ENCODE results near the gene RPLP1. TPM values are rescaled to one million over a fixed set of nuclear protein-coding genes. Genes with fewer than 3 reads are reported as not detected.

Gene RPLP1
- total RNA-seq, 1 donor from 2014 or later = 1,734 TPM

GRCh38 chr15:69467636-69468035, 15.0 kb downstream of the RPLP1 start:
- intact Hi-C loops (cut with micrococcal nuclease) = loop anchor here (1.0 to 5.0 kb wide), 5 partner anchors 15 to 1205 kb away; partner anchors contain the start of genes RPLP1 and TLE3

DNA sequence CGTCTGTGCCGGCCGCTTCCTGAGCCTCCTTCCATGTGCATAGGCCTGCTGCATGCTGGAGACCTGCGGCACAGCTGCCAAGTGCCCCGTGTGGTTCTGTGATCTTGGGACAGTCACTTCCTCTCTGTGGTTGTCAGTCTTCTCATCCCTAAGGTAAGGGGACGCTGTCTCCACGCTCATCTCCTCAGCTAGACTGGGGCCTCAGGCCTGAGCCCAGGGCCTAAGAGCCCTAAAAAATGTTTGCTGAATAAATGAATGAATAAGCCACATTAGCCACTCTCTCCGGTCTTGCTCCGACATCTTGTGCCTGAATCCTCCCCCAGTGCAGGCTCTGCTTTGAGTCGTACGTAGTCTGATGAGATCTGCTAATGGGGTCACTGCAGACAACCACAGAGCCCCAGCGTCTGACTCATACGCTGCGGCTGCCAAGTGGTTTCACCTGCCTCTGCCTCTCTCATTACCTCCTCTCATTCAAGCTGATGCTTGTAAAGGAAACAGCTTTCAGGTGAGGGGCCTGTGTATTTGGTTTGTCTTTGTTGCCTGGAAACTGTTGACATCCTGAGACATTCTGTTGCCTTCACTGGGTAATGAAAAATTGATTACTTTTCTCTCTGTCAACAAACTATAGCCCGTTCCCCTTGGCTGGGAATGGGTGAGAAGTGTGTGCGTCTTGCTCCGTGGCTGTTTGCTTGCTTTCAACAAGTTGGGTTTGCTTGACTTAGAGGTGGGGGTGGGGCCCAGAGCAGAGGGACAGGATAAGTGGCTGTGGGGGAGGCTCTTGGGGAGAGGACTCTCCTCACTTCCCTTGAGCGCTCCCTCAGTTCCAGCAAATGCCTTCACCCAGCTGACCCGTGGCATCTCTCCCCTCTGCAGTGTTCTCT, 15.9 kb downstream of the RPLP1 start:
- intact Hi-C loops (cut with micrococcal nuclease) = loop anchor here (1.0 to 5.0 kb wide), 5 partner anchors 16 to 1204 kb away; partner anchors contain the start of genes RPLP1 and TLE3

- intact Hi-C loops (cut with micrococcal nuclease) = loop anchor here (2.0 to 10.0 kb wide), 4 partner anchors 245 to 1255 kb away; partner anchors contain the start of gene TLE3
Measured at GRCh38 chr15:69469467-69470201, 17.0 kb downstream of the RPLP1 start.

GRCh38 chr15:69472046-69472445, 19.4 kb downstream of the RPLP1 start:
- intact Hi-C loops (cut with micrococcal nuclease) = loop anchor here (10.0 kb wide), 1 partner anchor 1253 kb away; no protein-coding TSS in a partner anchor

- intact Hi-C loops (cut with micrococcal nuclease) = loop anchor here (10.0 kb wide), 1 partner anchor 1252 kb away; no protein-coding TSS in a partner anchor
Measured at GRCh38 chr15:69472562-69472961, 19.9 kb downstream of the RPLP1 start.

- intact Hi-C loops (cut with micrococcal nuclease) = loop anchor here (10.0 kb wide), 1 partner anchor 1251 kb away; no protein-coding TSS in a partner anchor
Measured at GRCh38 chr15:69474291-69474690, 21.7 kb downstream of the RPLP1 start.

DNA sequence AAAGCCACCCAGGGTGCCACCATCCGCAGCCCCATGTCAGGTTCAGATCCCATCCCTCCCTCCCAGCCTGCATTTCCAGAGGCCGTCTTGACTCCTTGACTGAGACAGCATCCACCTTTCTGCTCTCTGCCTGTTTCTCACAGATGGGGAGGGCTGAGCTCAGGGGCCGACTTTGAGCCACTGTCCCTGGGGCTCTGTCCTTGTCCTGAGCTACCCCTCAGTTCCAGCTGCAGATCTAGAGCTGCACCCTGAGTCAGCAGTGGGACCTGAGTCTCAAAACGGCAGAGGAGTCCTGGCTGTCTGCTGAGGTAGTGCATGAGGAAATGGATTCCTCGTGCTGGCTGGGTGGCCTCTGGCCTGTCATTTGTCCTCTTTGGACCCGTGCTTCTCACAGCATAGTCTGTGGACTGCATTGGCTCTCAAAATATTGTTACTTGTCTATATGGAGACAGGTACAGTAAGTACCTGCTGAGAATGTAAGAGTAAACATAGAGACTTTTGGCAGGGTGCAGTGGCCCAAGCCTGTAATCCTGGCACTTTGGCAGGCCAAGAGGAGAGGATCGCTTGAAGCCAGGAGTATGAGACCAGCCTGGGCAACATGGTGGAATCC, 22.3 kb downstream of the RPLP1 start:
- intact Hi-C loops (cut with micrococcal nuclease) = loop anchor here (5.0 to 10.0 kb wide), 2 partner anchors 617 to 1250 kb away; no protein-coding TSS in a partner anchor

- intact Hi-C loops (cut with micrococcal nuclease) = loop anchor here (2.0 to 10.0 kb wide), 3 partner anchors 616 to 1249 kb away; no protein-coding TSS in a partner anchor
Measured at GRCh38 chr15:69475769-69476358, 23.2 kb downstream of the RPLP1 start.

DNA sequence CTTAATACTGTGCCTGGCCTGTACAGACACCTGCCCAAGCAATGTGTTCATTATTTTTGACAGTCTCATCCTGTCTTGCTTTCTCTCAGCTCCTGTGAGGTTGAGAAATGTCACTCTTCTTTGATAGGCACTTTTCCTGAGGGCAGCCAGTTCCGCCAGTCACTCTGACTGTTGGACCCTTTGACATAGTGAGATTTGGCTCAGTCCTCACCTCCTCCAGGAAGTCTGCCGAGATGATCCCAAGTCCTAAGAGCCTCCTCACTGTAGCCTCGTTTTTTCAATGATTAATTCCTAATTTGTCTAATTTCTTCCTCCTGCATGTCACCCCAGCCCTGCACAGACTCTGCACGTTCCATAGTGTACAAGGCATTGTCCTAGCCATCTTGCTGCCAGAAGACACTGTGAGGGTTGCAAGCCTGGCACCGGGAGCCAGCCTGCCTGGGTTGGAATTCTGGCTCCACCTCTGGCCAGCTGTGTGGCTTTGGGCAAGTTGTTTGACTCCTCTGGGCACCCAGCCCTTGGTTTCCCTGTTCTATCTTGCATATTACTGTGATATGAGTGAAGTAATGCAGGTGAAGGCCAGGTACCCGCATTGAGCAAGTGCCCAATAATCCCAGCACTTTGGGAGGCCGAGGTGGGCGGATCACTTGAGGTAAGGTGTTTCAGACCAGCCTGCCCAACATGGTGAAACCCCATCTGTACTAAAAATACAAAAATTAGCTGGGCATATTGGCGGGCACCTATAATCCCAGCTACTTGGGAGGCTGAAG, 24.3 kb downstream of the RPLP1 start:
- intact Hi-C loops (cut with micrococcal nuclease) = loop anchor here (2.0 to 10.0 kb wide), 3 partner anchors 615 to 1248 kb away; no protein-coding TSS in a partner anchor

- intact Hi-C loops (cut with micrococcal nuclease) = loop anchor here (5.0 to 10.0 kb wide), 2 partner anchors 614 to 1246 kb away; no protein-coding TSS in a partner anchor
Measured at GRCh38 chr15:69478259-69478781, 25.7 kb downstream of the RPLP1 start.

DNA sequence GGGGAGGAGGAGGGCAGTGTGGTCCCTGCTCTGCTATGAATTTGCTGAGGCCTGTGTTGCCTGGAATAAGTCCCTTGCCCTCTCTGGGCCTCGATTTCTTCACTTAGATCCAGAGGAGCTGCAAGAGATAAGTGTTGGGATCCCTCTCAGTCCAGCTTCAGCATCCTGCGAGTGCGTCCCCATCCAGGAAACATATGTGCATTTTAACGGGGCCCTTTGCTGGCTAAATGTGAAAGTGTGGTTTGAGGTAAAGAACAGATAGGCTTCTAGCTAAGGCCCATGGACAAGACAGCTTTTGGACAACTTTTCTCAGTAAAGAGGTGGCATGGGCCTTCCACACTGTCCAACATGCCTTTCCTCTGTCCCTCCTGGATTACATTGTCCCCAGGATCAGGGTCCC, 26.5 kb downstream of the RPLP1 start:
- intact Hi-C loops (cut with micrococcal nuclease) = loop anchor here (5.0 to 10.0 kb wide), 2 partner anchors 613 to 1246 kb away; no protein-coding TSS in a partner anchor

DNA sequence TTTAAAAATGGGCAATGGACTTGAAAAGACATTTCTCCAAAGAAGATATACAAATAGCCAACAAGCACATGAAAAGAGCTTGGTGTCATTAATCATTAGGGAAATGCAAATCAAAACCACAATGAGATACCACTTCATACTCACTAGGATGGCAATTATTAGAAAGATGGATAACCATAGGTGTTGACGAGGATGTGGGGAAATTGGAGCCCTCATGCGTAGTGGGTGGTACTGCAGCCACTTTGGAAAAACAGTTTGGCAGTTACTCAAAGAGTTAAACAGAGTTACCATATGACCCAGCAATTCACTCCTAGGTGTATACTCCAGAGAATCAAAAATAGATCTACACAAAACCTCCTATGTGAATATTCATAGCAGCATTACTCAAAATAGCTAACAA, 27.4 kb downstream of the RPLP1 start:
- intact Hi-C loops (cut with micrococcal nuclease) = loop anchor here (5.0 to 10.0 kb wide), 2 partner anchors 612 to 1245 kb away; no protein-coding TSS in a partner anchor

GRCh38 chr15:69480932-69481331, 28.3 kb downstream of the RPLP1 start:
- intact Hi-C loops (cut with micrococcal nuclease) = no loop called here

GRCh38 chr15:69482686-69483256, 30.2 kb downstream of the RPLP1 start:
- intact Hi-C loops (cut with micrococcal nuclease) = no loop called here

DNA sequence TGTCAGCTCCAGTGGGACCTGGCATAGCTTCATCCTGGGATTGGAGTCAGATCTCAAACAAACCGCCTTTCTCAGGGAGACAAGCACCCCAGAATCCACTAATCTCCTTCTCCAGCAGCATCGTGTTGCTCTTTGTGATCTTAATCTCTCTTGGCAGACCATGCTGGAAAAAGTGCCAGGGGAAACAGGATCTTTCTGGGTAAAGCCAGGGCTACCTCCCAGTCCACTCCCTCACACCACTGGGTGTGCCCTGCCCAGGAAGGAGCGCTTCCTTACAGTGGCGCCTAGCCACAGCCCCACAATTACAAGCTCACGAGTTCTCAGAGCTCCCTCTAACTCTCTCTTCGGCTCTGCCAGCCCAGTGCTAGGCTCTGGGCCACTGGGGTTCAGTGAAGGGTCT, 32.2 kb downstream of the RPLP1 start:
- intact Hi-C loops (cut with micrococcal nuclease) = no loop called here

DNA sequence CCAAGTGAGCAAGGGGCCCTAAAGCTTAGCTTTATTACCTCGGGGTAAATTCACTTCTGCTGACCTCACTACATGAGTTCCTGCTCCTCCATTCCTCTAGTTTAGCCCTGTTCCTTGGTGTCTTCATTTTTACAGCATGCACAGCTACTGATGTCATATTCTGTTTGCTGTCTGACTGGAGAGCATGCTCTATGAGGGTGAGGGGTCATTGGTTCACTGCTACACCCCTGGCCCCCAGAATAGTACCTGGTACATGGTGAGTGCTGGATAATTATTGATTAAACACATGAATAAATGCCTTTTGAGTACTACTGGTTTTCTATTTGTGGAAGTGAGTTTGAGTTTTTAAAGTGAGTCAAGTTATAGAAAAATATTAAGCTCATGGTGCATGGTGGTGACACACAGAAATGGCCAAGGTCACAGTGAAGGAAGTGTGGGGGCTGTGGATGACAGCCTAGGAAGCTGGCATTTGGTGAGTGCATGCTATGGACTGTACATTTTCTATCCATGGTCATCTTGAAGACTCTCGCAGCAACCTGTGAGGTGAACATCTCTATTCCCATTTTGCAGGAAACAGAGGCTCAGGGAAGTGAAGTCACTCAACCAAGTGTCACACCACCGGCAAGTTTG, 34.0 kb downstream of the RPLP1 start:
- intact Hi-C loops (cut with micrococcal nuclease) = no loop called here

GRCh38 chr15:69489073-69489571, 36.5 kb downstream of the RPLP1 start:
- intact Hi-C loops (cut with micrococcal nuclease) = no loop called here

GRCh38 chr15:69490356-69491037, 37.9 kb downstream of the RPLP1 start:
- intact Hi-C loops (cut with micrococcal nuclease) = no loop called here
